GM21528 (cell line): ENCODE measurements around the gene HAT1.

Experiments
- ATAC-seq: cut with Tn5 transposase; IDR thresholded peaks from one replicate; pipeline ENCODE4 v1.9.1; 2021; ENCODE audit warnings: mild to moderate bottlenecking, moderate library complexity; ENCODE audit not compliant: unreplicated experiment, low FRiP score

The HAT1 gene

GRCh38 chr2:172021074-172021931 lies 99.0 kb downstream of the HAT1 start:
- no peak for ATAC-seq

DNA sequence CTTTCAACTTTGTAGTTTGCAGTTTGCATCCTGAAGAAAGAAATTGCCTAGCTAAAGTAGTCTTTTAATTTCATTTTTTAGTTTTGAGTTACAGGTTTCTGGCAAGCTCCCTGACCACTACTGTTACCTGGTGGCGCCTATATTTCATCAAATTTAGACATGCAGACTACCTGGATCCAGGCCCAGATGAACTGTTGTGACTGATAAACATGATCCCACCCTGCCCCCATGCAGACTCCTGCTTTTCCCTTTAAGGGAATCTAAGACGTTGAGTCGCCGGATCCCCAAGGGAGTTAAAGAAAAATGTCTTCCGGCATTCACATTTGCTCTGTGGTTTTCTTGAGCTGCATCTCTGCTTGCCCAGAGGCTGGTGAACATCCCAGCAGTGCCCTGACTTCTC lies 99.7 kb downstream of the HAT1 start:
- ATAC-seq = no peak

DNA sequence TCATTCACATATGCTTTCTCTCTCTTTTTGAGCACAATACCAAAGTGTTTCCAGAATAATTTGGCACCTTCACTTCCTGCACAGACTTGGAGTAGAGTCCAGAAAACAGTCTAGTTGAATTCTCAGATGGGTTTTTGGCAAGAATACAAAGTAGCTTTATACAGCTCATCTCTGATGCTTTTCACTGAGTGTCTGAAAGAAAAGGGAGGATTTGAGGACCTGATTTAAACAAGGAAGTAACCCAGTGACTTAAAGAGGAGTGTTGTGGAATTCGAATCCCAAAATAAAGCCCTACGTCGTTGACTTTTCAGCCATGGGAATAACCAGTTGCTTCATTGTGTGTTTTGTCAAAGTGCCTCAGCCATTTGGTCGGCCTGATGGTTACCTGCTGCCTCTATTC lies 109.3 kb downstream of the HAT1 start:
- ATAC-seq = no peak
